C4-2B (cell line): ENCODE measurements around the gene KIAA0232.

Experiments
- CTCF ChIP-seq: fragments of 450-650 bp; conservative IDR thresholded peaks from 2 replicates; pipeline ENCODE4 v1.5.1; 2017; ENCODE audit warnings: mild to moderate bottlenecking
- ZFX ChIP-seq: fragments of 450-650 bp; IDR thresholded peaks from 2 replicates; pipeline ENCODE4 v1.6.1; 2017

GRCh38 chr4:6932918-6933317, 150.4 kb downstream of the KIAA0232 start:
- TF ChIP-seq CTCF: no peak
- TF ChIP-seq ZFX: no peak
